ENCODE measurements around the gene ARGLU1. TPM values are rescaled to one million over a fixed set of nuclear protein-coding genes. Genes with fewer than 3 reads are reported as not detected.
A peak's percentile ranks its signal among the peaks of the same experiment; 100 is the strongest.

Gene ARGLU1
- total RNA-seq, 1 donor from 2014 or later, result 128 TPM

GRCh38 chr13:106540613-106541012 lies 27.3 kb downstream of the ARGLU1 start:
- Mint-ChIP-seq H3K9me3 (no peaks in the 10 kb centered on the region), H3K36me3 (peaks cover 19% of the 10 kb centered on the region), H3K4me1 (ENCODE audit: unreplicated experiment) (peaks cover 5% of the 10 kb centered on the region), H3K27me3 (no peaks in the 10 kb centered on the region), H3K4me3 (no peak overlapping the region), H3K27ac (no peak overlapping the region)
- DNase-seq (ENCODE audit: extremely low spot score, unreplicated experiment), result no peak
- TF ChIP-seq CTCF (conservative IDR thresholded peaks at IDR 0.05), result no peak

DNA sequence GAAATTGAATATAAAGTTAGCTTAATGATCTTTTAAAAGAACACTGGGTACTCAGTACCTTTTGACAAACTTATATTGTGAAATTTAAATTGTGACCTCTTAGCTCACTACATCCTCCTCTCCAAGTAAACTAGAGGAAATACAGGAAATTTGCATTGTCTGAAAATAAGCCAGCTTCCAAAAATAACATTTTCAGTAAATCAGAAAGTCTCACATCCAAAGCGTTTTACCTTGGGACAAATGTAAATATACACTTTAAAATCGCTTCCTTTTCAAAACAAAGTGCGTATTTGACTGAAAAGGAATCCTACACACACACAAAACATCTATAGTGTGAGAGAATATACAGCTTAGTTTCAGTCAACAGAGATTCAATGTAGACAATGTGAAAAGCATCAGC lies 30.4 kb downstream of the ARGLU1 start:
- H3K27me3 Mint-ChIP-seq, result no peaks in the 10 kb centered on the region
- no peak for DNase-seq (ENCODE audit: extremely low spot score, unreplicated experiment)
- H3K36me3 Mint-ChIP-seq, result peaks cover 15% of the 10 kb centered on the region
- no peak for TF ChIP-seq CTCF (conservative IDR thresholded peaks at IDR 0.05)
- H3K4me3 Mint-ChIP-seq, result peak overlapping the region; percentile 59
- no peaks in the 10 kb centered on the region for H3K9me3 Mint-ChIP-seq
- H3K27ac Mint-ChIP-seq, result no peak overlapping the region
- peaks cover 8% of the 10 kb centered on the region for H3K4me1 Mint-ChIP-seq (ENCODE audit: unreplicated experiment)

DNA sequence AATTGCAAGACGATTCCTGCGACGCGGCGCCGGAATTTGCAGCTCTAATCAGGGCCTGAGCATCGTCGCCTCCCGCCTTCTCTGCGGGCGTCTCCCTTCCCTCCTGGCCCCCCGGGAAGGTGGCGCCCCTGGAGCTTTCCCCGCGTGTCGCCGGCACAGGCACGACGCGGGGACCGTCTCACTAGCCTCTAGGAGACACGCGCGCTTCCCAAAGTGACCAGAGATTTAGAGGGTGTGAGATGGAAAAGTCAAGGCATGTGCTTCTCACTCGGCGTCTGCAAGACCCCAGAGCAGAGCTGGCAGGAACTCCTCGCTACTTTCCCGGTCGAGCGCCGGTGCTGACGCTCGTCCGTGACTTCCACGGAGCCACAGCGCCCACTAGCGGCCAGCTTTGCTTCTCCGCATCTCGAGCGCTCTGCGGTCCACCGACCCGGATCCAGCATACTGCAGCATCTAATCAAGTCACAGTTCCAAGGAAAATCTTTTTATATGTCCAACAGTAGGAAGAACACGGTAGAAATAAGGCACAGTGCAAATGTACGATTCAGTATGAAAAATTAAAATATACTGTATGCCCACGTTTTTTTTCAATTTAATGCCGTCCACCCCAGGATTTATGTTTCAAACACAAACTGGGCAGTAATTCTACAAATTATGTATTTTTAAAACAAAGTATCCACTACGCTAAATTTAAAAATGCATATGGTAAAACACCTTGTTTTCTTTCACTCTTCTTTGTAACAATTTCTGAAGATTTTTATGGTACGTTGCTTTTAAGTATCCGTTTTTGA lies 31.5 kb downstream of the ARGLU1 start:
- H3K9me3 Mint-ChIP-seq, result no peaks in the 10 kb centered on the region
- DNase-seq (ENCODE audit: extremely low spot score, unreplicated experiment), result peak; percentile 96
- peak overlapping the region; percentile 92 for H3K4me3 Mint-ChIP-seq
- H3K4me1 Mint-ChIP-seq (ENCODE audit: unreplicated experiment), result peaks cover 9% of the 10 kb centered on the region
- peaks cover 11% of the 10 kb centered on the region for H3K36me3 Mint-ChIP-seq
- peak overlapping the region; percentile 88 for H3K27ac Mint-ChIP-seq
- no peaks in the 10 kb centered on the region for H3K27me3 Mint-ChIP-seq
- peak; percentile 98 for TF ChIP-seq CTCF (conservative IDR thresholded peaks at IDR 0.05)

- H3K9me3 Mint-ChIP-seq, result no peaks in the 10 kb centered on the region
- H3K4me1 Mint-ChIP-seq (ENCODE audit: unreplicated experiment), result peaks cover 14% of the 10 kb centered on the region
- peak within 1 kb of the TSS; percentile 88 for H3K27ac Mint-ChIP-seq
- TF ChIP-seq CTCF (conservative IDR thresholded peaks at IDR 0.05), result no peak
- peaks cover 4% of the 10 kb centered on the region for H3K36me3 Mint-ChIP-seq
- peak; percentile 94 for DNase-seq (ENCODE audit: extremely low spot score, unreplicated experiment)
- no peaks in the 10 kb centered on the region for H3K27me3 Mint-ChIP-seq
- H3K4me3 Mint-ChIP-seq, result peak within 1 kb of the TSS; percentile 94
Observed at GRCh38 chr13:106535552-106536243, 32.2 kb downstream of the ARGLU1 start, which contains the start of gene EFNB2. TSS of gene EFNB2 (minus strand) at chr13:106535662. CDS start at chr13:106534964, 698 bp downstream.

DNA sequence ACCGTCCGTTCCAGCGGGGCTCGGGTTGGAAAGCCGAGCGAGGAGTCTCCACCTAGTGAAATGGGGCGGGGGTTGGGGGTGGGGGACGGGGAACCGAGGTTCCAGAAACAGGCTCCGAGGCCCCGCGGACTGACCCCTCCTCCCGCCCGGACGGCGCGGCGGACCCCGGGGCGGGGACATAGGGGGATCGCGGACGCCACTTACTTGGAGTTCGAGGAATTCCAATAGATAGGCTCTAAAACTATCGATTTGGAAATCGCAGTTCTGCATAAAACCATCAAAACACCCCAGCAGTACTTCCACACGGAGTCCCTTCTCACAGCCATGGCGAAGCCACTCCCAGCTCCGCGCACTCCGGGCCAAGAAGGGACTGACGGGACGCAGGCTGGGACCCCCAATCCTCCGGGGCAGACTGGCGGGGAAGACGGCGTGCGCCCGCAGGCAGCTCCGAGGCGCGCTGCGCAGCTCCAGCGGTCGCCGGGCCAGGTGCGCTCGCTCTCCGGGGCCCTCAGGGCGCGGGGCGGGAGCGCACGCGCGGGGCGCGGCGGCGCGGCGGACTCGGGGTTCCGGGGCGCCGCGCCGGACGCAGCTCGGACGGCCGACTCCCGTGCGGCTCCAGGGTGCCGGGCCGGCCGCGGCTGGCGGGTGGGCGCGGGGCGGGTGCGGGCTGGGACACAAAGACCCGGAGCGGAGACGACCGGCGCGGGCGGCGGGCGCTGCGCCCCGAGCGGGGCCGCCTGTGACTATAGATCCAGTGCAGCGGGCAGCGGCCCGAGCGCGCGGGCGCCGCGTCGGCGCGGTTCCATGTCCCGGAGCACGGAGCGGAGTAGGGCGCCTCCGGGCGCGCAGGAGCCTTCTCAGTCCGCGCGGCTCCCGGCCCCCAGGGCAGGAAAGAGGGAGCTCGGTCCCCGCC lies 33.0 kb downstream of the ARGLU1 start:
- Mint-ChIP-seq H3K9me3 (no peaks in the 10 kb centered on the region), H3K27ac (peak overlapping the region; percentile 72), H3K27me3 (no peaks in the 10 kb centered on the region), H3K4me1 (ENCODE audit: unreplicated experiment) (peaks cover 22% of the 10 kb centered on the region), H3K36me3 (no peaks in the 10 kb centered on the region), H3K4me3 (peak overlapping the region; percentile 94)
- TF ChIP-seq CTCF (conservative IDR thresholded peaks at IDR 0.05), result no peak
- no peak for DNase-seq (ENCODE audit: extremely low spot score, unreplicated experiment)

All from type B pancreatic cell (in vitro differentiated cells).